COLO829 (cell line): ENCODE measurements around the gene PLEKHG3.

Experiments
- DNase-seq: peaks from one replicate; pipeline ENCODE4 v3.0.0; 2012; ENCODE audit warnings: low spot score

PLEKHG3 gene

DNA sequence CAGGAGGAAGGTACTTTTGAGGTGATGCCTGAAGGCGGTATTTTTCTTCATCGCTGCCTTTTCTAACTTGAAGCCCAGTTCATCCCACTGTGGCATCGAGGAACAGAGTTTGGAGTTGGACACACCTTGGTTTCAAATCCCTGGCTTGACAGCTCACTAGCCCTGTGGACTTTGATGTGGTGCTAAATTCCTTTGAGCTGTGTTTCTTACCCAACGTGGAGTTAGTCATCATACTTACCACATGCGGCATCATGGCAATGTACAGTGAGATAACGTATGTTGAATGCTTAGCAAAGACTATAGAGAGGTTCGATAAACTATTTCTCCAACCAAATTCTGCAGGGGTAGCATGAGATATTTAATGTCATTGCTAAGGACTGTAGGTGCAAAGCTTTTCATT is 3.4 kb downstream of the PLEKHG3 start:
- no peak for DNase-seq

DNA sequence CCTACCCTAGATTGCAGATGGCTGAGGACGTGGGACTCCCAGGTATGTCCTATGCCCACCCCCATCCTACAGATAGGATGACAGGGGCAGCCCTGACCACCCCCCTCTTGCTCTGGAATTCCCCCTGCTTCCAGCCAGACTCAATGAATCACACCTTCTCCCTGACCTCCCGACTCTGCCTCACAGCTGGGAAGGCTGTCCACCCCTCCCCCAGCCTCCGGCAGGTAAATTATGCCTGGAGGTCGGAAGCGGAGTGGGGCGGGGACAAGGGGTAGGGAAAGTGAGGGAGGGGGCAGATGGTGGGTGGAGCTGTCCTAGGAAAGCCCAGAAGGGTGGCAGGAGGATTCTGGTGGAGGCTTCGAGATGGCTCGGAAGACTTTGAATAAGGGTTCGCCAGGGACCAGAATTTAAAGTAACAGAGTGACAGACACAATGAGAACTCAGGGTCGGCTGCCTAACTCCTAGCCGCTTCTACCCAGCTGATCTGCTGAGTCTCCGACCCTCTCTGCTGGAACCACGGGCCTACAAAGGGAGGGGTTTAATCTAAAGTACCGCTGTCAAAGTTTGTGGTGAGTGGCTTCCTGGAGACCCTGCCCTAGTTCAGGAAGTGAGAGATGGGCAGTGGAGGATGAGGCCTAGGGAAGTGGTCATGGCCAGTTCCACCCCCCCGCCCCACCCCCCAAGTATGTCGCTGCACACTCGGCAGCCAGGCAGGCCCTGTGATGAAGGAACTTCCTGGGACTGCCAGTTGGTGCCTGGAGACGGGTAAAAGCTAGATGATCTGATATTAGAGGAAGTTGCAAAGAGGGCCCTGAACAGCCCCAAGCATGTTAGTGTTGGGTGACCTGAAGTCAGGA is 4.2 kb downstream of the PLEKHG3 start:
- DNase-seq, result no peak

DNA sequence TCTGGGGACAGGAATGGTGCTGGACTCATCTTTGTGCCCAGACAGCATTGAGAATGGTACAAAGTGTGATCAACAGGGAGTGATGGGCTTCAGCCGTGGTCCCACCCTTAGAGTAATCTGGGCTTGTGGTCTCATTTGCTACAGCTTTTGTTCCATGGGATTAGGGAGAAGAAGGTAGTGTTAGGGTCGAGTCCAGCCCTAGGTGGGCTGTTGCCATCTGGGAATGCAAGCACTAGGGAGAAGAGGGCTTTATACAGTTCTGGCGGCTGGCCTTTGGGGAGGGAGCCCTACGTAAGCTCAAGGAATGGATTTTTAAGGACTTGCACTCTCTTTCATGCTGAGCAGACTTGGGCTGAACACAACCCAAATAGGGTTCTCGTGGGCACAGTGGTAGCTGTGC is 4.9 kb downstream of the PLEKHG3 start:
- DNase-seq, result no peak

DNA sequence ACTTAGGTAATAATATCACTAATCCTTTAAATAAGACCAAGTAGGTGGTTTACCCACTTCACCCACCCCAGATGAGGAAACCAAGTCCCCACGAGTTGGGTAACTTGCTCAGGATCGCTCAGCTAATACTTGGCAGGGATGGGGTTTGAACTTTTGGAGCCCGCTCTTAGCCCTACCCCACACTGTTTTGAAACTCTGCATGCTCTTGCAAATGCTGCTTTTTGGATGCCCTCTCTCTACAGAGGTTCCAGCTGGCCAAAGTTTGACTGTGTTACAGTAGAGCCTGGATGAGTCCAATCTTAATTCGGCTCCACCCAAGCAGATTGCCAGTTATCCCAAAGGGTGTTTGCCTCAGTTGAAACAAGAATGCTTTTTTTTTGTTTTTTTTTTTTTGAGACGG is 6.8 kb downstream of the PLEKHG3 start:
- no peak for DNase-seq

DNA sequence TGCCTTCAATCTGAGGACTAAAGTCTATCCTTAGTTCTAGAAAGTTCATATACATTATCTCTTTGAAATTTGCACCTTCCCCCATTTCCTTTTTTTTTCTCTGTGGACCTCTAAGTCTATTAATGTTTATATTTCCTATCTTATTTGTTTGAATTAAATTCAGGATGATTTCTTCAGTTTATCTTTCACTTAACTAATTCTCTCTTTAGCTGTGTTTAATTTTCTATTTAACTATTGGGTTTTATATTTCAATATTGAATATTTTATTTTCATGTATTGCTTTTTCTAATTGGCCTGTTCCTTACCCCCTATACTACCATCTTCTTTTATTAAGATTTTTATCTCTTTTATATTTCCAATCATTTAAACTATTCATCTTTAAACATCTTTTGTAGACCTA is 9.5 kb downstream of the PLEKHG3 start:
- no peak for DNase-seq

DNA sequence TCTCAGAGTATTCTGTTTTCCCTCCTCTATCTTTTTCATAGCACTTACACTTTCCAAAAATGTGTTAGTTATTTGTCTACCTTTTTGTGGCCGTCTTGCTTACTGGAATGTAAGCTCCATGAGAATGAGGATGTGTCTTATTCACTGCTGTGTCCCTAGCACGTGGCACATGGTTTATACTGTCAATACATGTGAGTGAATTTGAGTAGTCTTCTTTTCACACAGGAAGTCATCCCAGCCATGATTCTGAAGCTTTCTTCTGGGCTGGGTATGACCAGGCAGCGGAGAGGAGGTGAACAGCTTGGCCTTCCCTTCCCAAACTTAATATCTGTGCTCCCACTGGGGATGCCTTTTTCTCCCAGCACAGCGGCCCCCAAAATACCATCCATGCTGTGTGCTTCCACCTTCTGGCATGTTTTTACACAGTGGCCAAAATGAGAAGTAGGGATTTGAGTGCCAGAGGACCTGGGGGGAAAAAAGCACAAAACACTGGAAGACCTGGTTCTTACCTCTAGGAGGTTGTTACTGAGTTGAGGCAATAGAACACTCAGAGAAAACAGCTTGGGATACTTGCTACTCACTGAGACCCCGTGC is 10.3 kb downstream of the PLEKHG3 start:
- no peak for DNase-seq

DNA sequence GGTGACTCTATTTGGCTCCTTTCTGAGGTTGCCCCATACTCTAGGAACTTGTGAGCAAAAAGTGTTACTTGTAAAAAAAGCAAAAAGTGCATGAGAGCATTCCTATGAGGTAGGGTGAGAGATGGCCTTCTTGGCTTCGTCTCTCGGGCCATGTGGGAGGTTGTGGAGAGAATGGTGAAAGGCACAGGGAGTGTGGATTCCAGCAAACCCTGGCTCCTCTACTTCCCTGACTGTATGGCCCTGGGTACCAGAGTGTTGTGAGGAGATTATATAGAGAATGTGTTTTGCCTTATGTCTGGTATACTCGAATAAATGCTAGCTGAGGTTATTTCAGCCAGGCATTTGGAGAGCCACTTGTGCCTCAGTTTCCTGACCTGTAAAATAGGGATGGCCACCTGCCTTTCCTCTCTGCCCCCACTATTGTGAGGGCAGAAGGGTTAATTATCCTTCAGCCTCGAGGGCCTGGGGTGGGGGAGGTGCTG is 11.0 kb downstream of the PLEKHG3 start:
- DNase-seq, result no peak

DNA sequence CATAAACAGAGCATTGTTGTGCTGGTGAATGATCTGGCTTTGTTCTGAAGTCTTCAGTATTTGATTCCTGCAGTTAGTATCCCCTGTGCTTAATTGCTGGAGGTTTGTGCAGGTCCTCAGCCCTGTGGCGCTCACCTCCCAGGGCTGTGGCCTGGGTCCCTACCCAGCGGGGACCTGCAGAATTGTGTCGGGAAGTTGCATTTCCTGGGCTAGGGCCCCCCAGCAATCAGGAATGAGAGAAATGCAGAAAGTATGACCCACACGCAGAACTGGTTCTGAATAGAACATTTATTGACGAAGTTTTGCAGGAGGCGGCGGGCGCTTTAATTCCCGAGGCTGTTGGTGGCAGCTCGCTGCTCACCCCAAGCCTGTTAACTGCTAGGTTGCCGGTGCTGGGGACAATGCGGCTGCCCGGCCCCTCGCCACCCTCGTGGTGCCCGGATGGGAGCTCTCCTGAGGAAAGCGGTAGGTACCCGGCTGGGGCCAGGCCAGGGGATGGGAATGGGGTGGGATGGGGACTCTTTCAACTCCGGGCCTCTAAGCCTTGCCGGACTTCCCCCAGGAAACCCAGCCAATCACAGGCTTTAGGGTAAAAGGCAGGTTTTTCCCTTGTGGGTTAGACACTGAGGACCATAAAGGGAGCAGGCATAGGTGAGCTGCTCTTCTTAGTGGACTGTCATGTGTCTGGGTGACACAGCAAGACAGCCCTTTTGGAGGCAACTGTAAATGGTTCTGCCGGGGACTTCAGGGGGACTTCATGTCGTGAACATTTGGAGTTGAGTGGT is 11.6 kb downstream of the PLEKHG3 start:
- DNase-seq, result peak; percentile 60

DNA sequence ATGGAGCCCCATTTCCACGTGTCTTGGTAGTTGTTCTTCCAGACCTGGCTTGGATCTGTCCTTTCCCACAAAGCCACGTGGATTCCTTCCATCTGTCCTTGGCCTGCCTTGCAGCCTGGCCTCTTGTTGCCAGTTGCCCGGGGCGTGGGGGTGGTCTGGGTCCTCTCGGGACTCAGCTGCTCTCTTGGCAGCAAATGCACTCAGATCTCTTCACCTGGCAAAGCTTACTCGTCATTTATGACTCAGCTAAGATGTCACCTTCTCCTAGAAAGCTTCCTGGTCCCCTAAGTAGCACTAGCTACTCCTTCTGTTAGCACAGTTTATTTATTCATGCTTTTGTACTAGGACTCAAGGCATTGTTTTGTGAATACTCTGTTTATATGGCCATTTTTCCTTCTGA is 13.6 kb downstream of the PLEKHG3 start:
- DNase-seq, result no peak

DNA sequence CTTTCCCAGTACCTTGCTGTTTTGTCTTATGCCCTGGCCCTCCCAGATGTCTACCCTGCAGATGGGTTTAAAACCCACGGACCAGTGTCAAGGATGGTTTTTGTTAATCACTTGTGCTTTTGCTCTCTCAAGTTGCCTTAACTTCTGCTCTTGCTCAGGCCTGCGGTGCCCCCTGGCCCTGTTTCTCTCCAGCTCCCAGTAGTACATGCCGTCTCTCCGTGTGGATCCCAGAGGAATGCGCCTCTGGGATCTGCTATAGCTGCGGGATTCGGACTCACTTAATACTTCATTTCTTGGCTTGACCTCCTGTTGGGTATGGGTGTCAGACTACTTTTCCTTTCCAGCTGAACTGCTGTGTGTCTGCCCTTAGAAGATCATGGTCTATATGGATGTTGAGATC is 14.5 kb downstream of the PLEKHG3 start:
- DNase-seq, result no peak

DNA sequence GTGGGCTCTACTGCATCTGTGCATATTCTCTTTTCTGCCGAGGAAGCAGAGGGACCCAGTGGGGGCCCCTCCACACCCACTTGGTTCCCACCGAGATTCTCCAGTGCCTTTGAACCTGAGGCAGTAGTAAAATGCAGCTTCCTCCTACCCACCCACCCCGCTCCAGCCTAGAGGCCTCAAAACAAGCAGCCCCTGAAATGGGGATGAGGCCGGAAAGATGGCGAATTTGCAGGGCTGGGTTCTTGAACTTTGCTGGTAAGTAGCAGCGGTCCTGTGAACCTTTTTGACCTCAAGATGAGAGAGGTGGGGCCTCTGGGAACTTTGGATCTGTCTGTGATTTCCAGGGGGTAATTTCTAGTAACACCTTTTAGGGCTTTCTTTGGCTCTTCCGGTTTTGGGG is 15.4 kb downstream of the PLEKHG3 start:
- no peak for DNase-seq

DNA sequence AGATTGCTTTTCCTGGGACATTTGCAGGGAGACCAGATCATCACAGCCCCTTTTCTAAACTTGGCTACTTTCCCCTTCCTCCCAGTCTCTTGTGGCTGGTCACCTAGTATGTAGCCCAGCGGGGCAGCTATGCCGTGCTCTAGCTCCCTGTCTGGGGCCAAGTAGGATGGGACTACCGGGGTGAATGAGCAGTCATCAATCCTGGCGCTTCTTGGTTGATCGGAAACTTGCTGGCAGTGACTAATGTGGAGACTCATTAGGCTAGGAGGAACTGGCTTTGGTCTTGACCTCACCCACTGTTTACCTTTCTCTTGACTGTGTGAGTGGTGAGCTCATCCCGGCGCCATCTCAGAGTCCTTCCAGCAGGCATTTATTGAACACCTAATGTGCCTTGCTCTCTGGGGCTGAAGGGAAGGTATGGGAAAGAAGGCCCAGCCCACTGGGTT is 15.9 kb downstream of the PLEKHG3 start:
- DNase-seq, result no peak

DNA sequence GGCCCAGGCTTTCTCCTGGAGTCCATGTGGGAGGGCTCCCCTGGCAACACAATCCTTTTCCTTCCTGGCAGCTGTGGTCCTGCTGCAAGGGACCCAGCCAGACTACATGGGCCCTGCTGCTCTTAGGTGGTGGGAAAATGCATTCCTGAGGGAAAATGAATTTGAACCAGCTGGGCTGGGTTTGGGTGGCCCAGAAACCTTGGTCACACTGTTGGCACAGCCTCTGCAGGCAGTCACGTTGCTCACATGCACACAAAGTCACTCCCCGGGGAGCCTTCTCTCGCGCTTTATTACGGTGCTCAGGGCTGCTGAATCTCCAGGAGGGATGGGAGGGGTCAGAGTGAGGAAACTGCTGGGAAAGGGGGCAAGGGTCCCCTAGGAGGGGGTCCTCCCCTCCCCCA is 17.2 kb downstream of the PLEKHG3 start:
- no peak for DNase-seq

DNA sequence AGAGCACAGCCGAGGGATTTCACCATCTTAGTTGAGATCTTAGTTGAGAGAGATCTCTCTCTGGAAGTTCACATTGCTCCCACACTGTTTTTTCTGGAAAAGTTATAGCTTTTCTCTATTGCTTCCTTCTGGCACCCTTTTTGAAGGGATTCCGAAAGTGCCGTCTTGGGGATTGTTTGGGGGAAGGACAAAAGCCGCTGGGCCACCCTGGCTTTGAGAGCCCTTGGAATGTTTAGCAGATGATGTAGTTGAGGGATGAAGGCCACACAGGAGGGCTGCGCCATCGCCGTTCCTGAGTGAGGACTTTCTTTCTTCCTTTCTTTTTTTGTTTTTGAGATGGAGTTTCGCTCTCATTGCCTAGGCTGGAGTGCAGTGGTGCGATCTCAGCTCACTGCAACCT is 17.7 kb downstream of the PLEKHG3 start:
- no peak for DNase-seq

DNA sequence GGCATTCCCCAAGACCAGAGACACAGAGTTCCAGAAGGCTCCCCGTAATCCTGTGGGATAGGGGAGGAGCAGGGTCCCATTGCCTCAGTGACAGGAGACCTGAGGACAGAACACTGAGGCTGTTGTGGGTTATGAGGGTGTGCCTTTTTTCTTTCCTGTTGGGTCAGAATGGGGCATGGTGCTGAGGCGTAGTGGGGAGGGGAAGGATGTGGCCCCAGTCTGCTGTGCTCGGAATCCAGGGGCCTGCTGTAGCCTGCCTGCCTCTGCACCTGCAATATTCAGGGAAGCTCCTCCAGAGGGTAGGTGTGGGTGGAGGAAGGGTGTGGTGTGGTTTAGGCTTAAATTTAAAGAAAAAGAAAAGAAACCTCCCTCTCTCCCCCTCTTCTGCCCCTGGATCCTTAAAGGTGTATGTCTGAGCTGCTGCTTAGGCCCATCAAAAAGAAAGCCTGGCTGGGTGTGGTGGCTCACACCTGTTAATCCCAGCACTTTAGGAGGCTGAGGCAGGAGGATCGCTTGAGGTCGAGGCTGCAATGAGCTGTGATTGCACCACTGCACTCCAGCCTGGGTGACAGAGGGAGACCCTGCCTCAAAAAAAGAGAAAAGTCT is 18.7 kb downstream of the PLEKHG3 start:
- no peak for DNase-seq

DNA sequence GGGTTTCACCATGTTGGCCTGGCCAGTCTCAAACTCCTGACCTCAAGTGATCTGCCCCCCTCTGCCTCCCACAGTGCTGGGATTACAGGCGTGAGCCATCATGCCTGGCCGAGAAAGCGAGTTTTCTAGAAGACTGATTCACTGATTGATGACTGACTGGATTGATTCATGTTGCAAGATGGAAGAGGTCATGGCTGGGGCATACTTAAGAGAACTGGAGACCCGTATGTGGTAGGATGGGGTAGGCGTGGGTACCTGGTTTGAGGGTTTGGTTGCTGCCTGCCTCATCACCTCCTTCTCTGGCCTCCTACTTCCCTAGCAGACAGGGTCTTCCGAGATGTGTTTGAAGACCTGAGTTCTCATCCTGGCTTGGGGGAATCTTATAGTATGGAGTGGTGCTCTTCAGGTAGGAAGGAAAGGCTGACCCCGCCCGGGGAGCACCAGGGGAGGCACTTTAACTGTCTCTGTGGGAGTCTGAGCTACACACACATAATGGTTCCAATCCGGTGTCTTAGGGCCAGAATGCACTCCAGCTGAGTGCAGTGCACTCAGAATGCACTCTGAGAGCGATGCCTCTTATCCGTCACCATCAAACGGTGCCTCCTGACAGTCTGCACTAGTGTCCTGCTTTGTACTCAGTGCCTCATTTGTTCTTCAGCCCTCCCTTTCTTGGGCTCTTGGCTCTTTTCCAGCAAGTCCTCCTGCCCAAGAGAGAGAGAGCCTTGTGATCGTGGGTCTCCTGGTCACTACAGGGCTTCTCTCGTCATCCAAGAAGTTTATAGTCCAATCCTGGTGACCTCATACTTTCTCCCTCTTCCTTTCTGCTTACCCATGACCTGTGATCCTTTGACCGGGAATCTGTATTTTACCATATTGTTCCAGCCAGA is 19.7 kb downstream of the PLEKHG3 start:
- no peak for DNase-seq

DNA sequence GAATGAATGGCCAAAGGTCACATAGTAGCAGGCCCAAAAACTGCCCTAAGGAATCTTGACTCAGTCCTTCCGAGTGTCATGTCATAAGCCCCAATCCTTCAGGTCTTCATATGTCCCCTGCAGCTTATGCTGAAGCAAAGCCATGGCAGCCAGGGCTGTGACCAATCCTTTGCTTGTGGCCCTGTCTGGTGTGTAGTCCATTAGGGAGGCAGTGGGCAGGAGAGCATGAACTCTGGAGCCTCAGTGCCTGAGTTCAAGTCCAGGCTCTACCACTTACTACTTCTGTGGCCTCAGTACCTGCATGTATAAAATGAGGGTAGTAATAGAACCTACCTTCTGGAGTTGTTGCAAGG is 20.3 kb downstream of the PLEKHG3 start:
- no peak for DNase-seq

DNA sequence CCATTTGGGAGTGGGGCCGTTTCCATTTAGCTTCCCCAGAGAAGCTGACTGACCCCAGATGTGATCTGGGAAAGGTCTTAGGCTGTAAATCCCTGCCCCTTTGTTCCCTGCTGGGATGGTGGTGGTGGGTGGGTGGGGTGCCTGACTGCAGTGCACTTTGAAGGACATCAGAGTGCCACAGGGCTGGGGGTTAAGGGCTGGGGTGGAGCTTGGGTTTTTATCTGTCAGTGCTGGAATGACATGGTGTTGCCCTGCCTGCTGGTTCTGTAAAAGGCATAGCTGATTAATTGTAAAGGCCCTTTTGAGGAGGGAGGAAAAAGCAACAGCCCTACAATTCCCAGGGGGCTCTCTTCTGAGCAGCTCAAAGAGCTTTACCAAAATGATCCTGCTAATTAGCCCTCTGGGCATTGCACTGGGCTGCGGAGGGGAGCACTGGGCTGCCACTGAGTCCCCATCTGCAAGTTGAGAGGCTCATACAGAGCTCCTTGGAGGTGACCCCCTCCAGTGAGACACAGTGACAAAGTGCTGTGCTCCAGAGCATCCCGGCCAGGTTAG is 21.1 kb downstream of the PLEKHG3 start:
- no peak for DNase-seq

DNA sequence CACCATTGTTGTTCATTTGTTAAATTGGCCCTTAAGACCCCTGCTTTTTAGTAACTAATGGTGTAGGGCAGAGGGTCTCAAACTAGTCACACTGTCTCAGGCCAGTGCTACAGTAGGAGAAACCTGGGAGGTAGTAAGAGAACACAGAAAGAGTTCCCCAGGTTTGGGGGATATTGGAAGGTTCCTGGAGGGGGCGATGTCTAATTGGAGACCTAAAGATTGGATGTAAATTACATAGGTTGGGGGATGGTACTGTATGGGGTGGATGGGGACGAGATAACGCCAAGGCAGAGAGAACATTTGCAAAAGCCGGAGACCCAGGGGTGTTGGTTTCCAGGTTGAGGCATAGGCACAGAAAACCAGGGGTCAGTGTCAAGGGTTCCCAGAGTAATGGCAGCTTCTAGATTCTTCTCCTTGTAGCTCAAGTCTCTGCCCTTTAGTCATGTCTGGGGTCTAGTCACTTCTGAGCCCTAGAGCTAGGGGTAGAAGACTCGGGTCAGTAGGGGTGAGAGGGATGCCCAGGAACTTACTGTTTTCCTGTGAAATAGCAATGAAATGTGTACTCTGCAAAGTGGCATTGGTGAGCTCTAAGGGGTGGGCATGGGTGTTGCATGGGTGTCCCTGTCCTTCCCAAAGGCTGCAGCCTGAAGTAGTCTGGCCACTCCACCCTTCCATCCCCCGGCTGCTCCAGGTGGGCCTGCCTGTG is 21.8 kb downstream of the PLEKHG3 start:
- DNase-seq, result no peak

DNA sequence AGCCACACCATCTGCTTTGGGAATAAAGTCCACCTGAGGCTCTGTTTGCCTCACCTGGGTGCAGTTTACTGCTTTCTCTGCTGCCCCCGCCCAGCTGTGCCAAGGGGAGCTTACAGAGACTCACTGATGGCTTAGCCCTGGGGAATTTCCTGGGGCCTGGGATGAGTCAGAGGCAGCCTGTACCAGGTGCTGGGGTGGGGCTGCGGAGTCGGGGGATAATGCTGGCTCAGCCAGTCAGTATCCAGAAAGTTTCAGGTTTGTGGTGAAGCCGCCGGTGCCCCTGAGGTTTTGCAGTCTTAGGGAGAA is 22.3 kb downstream of the PLEKHG3 start:
- no peak for DNase-seq

DNA sequence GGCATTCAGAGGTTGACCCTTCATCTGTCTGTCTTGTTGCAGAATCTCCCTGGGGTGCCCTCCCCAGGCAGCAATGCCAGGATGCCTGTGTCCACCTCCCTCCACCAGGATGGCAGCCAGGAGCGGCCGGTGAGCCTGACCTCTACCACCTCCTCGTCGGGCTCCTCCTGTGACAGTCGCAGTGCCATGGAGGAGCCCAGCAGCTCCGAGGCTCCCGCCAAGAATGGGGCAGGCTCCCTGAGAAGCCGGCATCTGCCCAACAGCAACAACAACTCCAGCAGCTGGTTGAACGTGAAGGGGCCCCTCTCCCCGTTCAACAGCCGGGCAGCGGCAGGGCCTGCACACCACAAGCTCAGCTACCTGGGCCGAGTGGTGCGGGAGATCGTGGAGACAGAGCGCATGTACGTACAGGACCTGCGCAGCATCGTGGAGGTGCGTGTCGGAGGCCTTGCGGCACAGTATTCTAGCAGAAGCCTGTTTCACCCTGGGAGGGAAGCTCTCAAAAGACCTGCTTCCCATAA is 23.4 kb downstream of the PLEKHG3 start:
- DNase-seq, result no peak
